ENCODE measurements around the gene CPNE1.

Gene CPNE1

GRCh38 chr20:35583636-35584560 is 80.8 kb downstream of the CPNE1 start:
- no peak for DNase-seq (ENCODE audit: low spot score)
- Histone ChIP-seq H3K4me3 (no peak overlapping the region), H3K27ac (no peak overlapping the region)
- TF ChIP-seq CTCF (IDR thresholded peaks at IDR 0.05): no peak

GRCh38 chr20:35582741-35583404 is 81.8 kb downstream of the CPNE1 start:
- Histone ChIP-seq H3K4me3 (no peak overlapping the region), H3K27ac (no peak overlapping the region)
- no peak for DNase-seq (ENCODE audit: low spot score)
- no peak for TF ChIP-seq CTCF (IDR thresholded peaks at IDR 0.05)

GRCh38 chr20:35582131-35582530 is 82.6 kb downstream of the CPNE1 start:
- Histone ChIP-seq H3K4me3 (no peak overlapping the region), H3K27ac (no peak overlapping the region)
- TF ChIP-seq CTCF (IDR thresholded peaks at IDR 0.05): no peak
- no peak for DNase-seq (ENCODE audit: low spot score)

- DNase-seq (ENCODE audit: low spot score): no peak
- TF ChIP-seq CTCF (IDR thresholded peaks at IDR 0.05): no peak
- Histone ChIP-seq H3K4me3 (no peak overlapping the region), H3K27ac (no peak overlapping the region)
Observed at GRCh38 chr20:35579196-35579595, 85.5 kb downstream of the CPNE1 start.

- no peak for TF ChIP-seq CTCF (IDR thresholded peaks at IDR 0.05)
- no peak overlapping the region for H3K4me3 ChIP-seq
- no peak overlapping the region for H3K27ac ChIP-seq
- DNase-seq (ENCODE audit: low spot score): no peak
Observed at GRCh38 chr20:35578469-35578868, 86.2 kb downstream of the CPNE1 start.

GRCh38 chr20:35576816-35577215 is 87.9 kb downstream of the CPNE1 start:
- peak; percentile 46 for DNase-seq (ENCODE audit: low spot score)
- no peak for TF ChIP-seq CTCF (IDR thresholded peaks at IDR 0.05)
- no peak overlapping the region for H3K4me3 ChIP-seq
- no peak overlapping the region for H3K27ac ChIP-seq

Data from coronary artery (tissue), 2 donors.